K562 (cell line): Measurements from ENCODE around the gene BRWD1. TPM values are rescaled to one million over a fixed set of nuclear protein-coding genes. Genes with fewer than 3 reads are reported as not detected.

Source experiments
- ATF7 ChIP-seq: fragments of 450-650 bp; IDR thresholded peaks from 2 replicates; pipeline ENCODE4 v1.7.1; 2014; ENCODE audit warnings: mild to moderate bottlenecking, moderate library complexity
- DPF2 ChIP-seq: fragments of 450-650 bp; IDR thresholded peaks from 2 replicates; pipeline ENCODE4 v1.6.1; 2016
- GTF2E2 ChIP-seq: fragments of 200-800 bp; sonication (Bioruptor generic); IDR thresholded peaks from 2 replicates; pipeline ENCODE4 v1.6.1; 2016; ENCODE audit warnings: missing genetic modification characterization, missing compliant biosample characterization
- HDAC6 ChIP-seq: IDR thresholded peaks from 2 replicates; pipeline ENCODE4 v1.6.1; 2012; ENCODE audit warnings: low read depth, mild to moderate bottlenecking, control low read depth, inconsistent platforms, low read length, moderate library complexity
- IRF2 ChIP-seq: sonication (generic); formaldehyde crosslinking; IDR thresholded peaks from 2 replicates; pipeline ENCODE4 v1.8.1; 2022; ENCODE audit warnings: mild to moderate bottlenecking, missing genetic modification reagents
- MYBL2 ChIP-seq, 2 experiments: fragments of 450-650 bp in 1 of 2; sonication (generic) in 1 of 2; formaldehyde crosslinking in 1 of 2; IDR thresholded peaks; 2 replicates each; pipeline versions ENCODE4 v1.6.1 to v1.8.1; 2017 to 2022; ENCODE audit warnings: borderline replicate concordance in 1 of 2, inconsistent platforms in 1 of 2, low read depth in 1 of 2, mild to moderate bottlenecking in 1 of 2, missing genetic modification reagents in 1 of 2, moderate library complexity in 1 of 2
- NR2C2 ChIP-seq, 2 experiments: fragments of 200-800 bp in 1 of 2; sonication (Bioruptor generic) in 1 of 2; sonication (generic) in 1 of 2; formaldehyde crosslinking in 1 of 2; IDR thresholded peaks; 2 replicates each; pipeline versions ENCODE4 v1.6.1 to v1.8.0; 2016 to 2022; ENCODE audit warnings: mild to moderate bottlenecking in 1 of 2, missing compliant biosample characterization in 1 of 2, missing genetic modification characterization in 1 of 2, missing genetic modification reagents in 1 of 2
- PHF21A ChIP-seq: fragments of 450-650 bp; IDR thresholded peaks from 2 replicates; pipeline ENCODE4 v1.6.1; 2017; ENCODE audit warnings: low read depth, borderline replicate concordance
- PRMT5 ChIP-seq: sonication (generic); formaldehyde crosslinking; IDR thresholded peaks from 2 replicates; pipeline ENCODE4 v1.5.0; 2020; ENCODE audit warnings: missing genetic modification reagents
- SMAD1 ChIP-seq: fragments of 150-350 bp; IDR thresholded peaks from 2 replicates; pipeline ENCODE4 v1.6.1; 2014; ENCODE audit warnings: low read length, low read depth; ENCODE audit not compliant: partially characterized antibody
- SMAD3 ChIP-seq: fragments of 450-650 bp; formaldehyde crosslinking; conservative IDR thresholded peaks from 2 replicates; pipeline ENCODE4 v1.4.0; 2020; ENCODE audit warnings: mild to moderate bottlenecking
- SMARCA5 ChIP-seq: fragments of 450-650 bp; IDR thresholded peaks from 2 replicates; pipeline ENCODE4 v1.6.1; 2016
- SUPT5H ChIP-seq: fragments of 450-650 bp; IDR thresholded peaks from 2 replicates; pipeline ENCODE4 v1.6.1; 2016
- TAF1 ChIP-seq: IDR thresholded peaks from 2 replicates; pipeline ENCODE4 v1.6.1; 2011; ENCODE audit warnings: mild to moderate bottlenecking, low read length, moderate library complexity; ENCODE audit not compliant: insufficient read depth, control insufficient read depth, severe bottlenecking; ENCODE audit errors: extremely low read depth
- XRCC3 ChIP-seq: fragments of 450-650 bp; IDR thresholded peaks from 2 replicates; pipeline ENCODE4 v1.6.1; 2017; ENCODE audit warnings: mild to moderate bottlenecking, moderate library complexity
- YY1 ChIP-seq, 3 experiments: IDR thresholded peaks; 2 replicates each; pipeline ENCODE4 v1.6.1; 2011; ENCODE audit warnings: low read length in 2 of 3, mild to moderate bottlenecking in 2 of 3, moderate library complexity in 2 of 3, borderline replicate concordance in 1 of 3, control low read depth in 1 of 3, low read depth in 1 of 3; ENCODE audit not compliant: insufficient read depth in 3 of 3, insufficient replicate concordance in 2 of 3, control insufficient read depth in 1 of 3, insufficient read length in 1 of 3; ENCODE audit errors: extremely low read depth in 1 of 3
- ZNF586 ChIP-seq: fragments of 450-650 bp; formaldehyde crosslinking; conservative IDR thresholded peaks from 2 replicates; pipeline ENCODE4 v1.4.0; 2020; ENCODE audit warnings: mild to moderate bottlenecking, moderate library complexity
- polyA plus RNA-seq, 8 experiments: library from polyadenylated mRNA; depleted of rRNA in 4 of 8; stranded (reverse) in 5 of 8; unstranded in 3 of 8; fragments of >200 nt; fragmentation: Nextera tagmentation in 2 of 8; fragmentation: Illumina TruSeq in 1 of 8; extraction: Ambion mirVana in 2 of 8; extraction: Trizol in 1 of 8; gene quantifications; 2 replicates each; pipeline versions ENCODE4 v1.2.1 to v1.2.3, GENCODE V29; 2011 to 2014; ENCODE audit warnings: inconsistent platforms in 1 of 8, missing spikeins in 1 of 8
- total RNA-seq, 7 experiments: library from RNA; depleted of rRNA in 6 of 7; stranded (reverse); fragments of >200 nt in 6 of 7; fragmentation: Illumina TruSeq in 2 of 7; extraction: Trizol in 2 of 7; gene quantifications; 2 replicates each; pipeline versions ENCODE4 v1.2.1 to v1.2.3, GENCODE V29; 2011 to 2021; ENCODE audit warnings: low replicate concordance in 1 of 7
- TF ChIP-seq, protein P1 (sequence below): fragments of 250-450 bp; sonication (Bioruptor Pico); IDR thresholded peaks from 2 replicates; pipeline ENCODE4 v1.8.0; 2022; ENCODE audit warnings: moderate library complexity, mild to moderate bottlenecking, inconsistent platforms
- TF ChIP-seq, protein P2 (sequence below): fragments of 450-650 bp; IDR thresholded peaks from 2 replicates; pipeline ENCODE4 v1.6.1; 2016; ENCODE audit warnings: low read depth
- TF ChIP-seq, protein P3 (sequence below): fragments of 450-650 bp; IDR thresholded peaks from 2 replicates; pipeline ENCODE4 v1.6.1; 2016; ENCODE audit warnings: missing biosample characterization, missing genetic modification characterization

BRWD1 gene
- total and polyA plus RNA-seq, 9 of the 15 experiments (the other 6 are each of a cell fraction or from before 2014, with no cell fraction given) = 10.1 to 60.2 (median 34.1) TPM

DNA sequence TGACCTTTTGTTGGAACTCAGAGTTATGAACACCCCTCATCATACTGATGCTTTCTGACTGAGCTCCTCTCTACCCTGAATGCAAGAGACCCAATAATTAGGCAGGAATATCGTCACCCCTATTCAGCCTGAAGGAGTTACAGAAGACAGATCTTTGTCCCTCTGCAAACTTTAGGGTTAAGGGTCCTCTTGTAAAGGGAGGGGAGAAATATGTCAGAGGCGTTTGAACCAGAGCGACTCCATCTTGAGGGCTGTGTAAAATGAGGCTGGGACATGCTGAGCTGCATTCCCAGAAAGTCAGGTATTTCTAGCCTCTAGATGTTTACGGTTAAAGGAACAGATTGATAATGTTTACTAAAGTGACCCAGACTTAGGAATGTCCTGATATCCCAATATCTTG lies 46.0 kb upstream of the BRWD1 start (continued):
- TF ChIP-seq SMAD3 (CRISPR knock-in tag) = peak; percentile 97
- no peak for TF ChIP-seq HDAC6
- no peak for TF ChIP-seq PRMT5 (CRISPR knock-in tag)
- no peak for TF ChIP-seq XRCC3
- TF ChIP-seq MYBL2 (IDR thresholded peaks at IDR 0.05; ENCODE audit: low read depth) = no peak
- TF ChIP-seq MYBL2 (CRISPR knock-in tag; IDR thresholded peaks at IDR 0.05; ENCODE audit: borderline replicate concordance) = no peak
- TF ChIP-seq NR2C2 (CRISPR knock-in tag; IDR thresholded peaks at IDR 0.05) = no peak
- peak; percentile 49; the same call in 1 of the 2 replicates for TF ChIP-seq NR2C2 (tag; IDR thresholded peaks at IDR 0.05)
- TF ChIP-seq, protein P1, sequence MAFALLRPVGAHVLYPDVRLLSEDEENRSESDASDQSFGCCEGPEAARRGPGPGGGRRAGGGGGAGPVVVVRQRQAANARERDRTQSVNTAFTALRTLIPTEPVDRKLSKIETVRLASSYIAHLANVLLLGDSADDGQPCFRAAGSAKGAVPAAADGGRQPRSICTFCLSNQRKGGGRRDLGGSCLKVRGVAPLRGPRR (CRISPR knock-in tag) = peak; percentile 66; the same call in 1 of the 2 replicates
- no peak for TF ChIP-seq IRF2
- no peak for TF ChIP-seq PHF21A
- no peak for TF ChIP-seq YY1 (IDR thresholded peaks at IDR 0.05; ENCODE audit: borderline replicate concordance in 1 of 3, control insufficient read depth in 1 of 3, extremely low read depth in 1 of 3, insufficient read depth in 3 of 3, insufficient read length in 1 of 3, insufficient replicate concordance in 2 of 3, low read depth in 1 of 3, low read length in 2 of 3)
- TF ChIP-seq, protein P2, sequence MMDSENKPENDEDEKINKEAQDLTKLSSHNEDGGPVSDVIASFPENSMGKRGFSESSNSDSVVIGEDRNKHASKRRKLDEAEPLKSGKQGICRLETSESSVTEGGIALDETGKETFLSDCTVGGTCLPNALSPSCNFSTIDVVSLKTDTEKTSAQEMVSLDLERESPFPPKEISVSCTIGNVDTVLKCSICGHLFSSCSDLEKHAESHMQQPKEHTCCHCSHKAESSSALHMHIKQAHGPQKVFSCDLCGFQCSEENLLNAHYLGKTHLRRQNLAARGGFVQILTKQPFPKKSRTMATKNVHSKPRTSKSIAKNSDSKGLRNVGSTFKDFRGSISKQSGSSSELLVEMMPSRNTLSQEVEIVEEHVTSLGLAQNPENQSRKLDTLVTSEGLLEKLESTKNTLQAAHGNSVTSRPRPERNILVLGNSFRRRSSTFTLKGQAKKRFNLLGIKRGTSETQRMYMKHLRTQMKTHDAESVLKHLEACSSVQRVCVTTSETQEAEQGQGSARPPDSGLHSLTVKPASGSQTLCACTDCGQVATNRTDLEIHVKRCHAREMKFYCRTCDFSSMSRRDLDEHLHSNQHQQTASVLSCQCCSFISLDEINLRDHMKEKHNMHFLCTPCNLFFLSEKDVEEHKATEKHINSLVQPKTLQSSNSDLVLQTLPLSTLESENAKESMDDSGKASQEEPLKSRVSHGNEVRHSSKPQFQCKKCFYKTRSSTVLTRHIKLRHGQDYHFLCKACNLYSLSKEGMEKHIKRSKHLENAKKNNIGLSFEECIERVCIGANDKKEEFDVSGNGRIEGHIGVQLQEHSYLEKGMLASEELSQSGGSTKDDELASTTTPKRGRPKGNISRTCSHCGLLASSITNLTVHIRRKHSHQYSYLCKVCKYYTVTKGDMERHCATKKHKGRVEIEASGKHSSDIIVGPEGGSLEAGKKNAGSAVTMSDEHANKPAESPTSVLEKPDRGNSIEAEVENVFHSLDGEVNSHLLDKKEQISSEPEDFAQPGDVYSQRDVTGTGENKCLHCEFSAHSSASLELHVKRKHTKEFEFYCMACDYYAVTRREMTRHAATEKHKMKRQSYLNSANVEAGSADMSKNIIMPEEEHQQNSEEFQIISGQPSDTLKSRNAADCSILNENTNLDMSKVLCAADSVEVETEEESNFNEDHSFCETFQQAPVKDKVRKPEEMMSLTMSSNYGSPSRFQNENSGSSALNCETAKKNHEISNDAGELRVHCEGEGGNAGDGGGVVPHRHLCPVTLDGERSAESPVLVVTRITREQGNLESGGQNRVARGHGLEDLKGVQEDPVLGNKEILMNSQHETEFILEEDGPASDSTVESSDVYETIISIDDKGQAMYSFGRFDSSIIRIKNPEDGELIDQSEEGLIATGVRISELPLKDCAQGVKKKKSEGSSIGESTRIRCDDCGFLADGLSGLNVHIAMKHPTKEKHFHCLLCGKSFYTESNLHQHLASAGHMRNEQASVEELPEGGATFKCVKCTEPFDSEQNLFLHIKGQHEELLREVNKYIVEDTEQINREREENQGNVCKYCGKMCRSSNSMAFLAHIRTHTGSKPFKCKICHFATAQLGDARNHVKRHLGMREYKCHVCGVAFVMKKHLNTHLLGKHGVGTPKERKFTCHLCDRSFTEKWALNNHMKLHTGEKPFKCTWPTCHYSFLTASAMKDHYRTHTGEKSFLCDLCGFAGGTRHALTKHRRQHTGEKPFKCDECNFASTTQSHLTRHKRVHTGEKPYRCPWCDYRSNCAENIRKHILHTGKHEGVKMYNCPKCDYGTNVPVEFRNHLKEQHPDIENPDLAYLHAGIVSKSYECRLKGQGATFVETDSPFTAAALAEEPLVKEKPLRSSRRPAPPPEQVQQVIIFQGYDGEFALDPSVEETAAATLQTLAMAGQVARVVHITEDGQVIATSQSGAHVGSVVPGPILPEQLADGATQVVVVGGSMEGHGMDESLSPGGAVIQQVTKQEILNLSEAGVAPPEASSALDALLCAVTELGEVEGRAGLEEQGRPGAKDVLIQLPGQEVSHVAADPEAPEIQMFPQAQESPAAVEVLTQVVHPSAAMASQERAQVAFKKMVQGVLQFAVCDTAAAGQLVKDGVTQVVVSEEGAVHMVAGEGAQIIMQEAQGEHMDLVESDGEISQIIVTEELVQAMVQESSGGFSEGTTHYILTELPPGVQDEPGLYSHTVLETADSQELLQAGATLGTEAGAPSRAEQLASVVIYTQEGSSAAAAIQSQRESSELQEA = no peak
- TF ChIP-seq ATF7 = no peak
- TF ChIP-seq SUPT5H = no peak
- no peak for TF ChIP-seq DPF2
- no peak for TF ChIP-seq SMARCA5
- no peak for TF ChIP-seq GTF2E2 (tag)
- TF ChIP-seq, protein P3, sequence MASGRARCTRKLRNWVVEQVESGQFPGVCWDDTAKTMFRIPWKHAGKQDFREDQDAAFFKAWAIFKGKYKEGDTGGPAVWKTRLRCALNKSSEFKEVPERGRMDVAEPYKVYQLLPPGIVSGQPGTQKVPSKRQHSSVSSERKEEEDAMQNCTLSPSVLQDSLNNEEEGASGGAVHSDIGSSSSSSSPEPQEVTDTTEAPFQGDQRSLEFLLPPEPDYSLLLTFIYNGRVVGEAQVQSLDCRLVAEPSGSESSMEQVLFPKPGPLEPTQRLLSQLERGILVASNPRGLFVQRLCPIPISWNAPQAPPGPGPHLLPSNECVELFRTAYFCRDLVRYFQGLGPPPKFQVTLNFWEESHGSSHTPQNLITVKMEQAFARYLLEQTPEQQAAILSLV = peak; percentile 88
- peak; percentile 32; the same call in 1 of the 2 replicates for TF ChIP-seq ZNF586 (CRISPR knock-in tag)
- TF ChIP-seq SMAD1 = no peak
- TF ChIP-seq TAF1 = no peak
